Parathyroid adenoma (tissue), 2 donors: ENCODE measurements around the gene ITGA8.
A peak's percentile ranks its signal among the peaks of the same experiment; 100 is the strongest.
"Not testable (repeated sequence)": the region's sequence is repeated elsewhere in the genome, so short reads cannot be mapped to it uniquely, and the experiment has no call there.

Source experiments
- H2AFZ ChIP-seq: fragments of 300-600 bp; sonication (generic); one replicate; pipeline ENCODE4 v1.7.0; 2017; ENCODE audit warnings: antibody characterized with exemption, mild to moderate bottlenecking
- H3K27ac ChIP-seq: fragments of 300-600 bp; sonication (generic); one replicate; pipeline ENCODE4 v1.7.0; 2017
- H3K27me3 ChIP-seq: fragments of 300-600 bp; sonication (generic); one replicate; pipeline ENCODE4 v1.7.0; 2017; ENCODE audit warnings: low read length; ENCODE audit not compliant: control insufficient read depth, insufficient read depth
- H3K36me3 ChIP-seq: fragments of 300-600 bp; sonication (generic); one replicate; pipeline ENCODE4 v1.7.0; 2017; ENCODE audit warnings: low read length; ENCODE audit not compliant: control insufficient read depth, insufficient read depth
- H3K4me1 ChIP-seq: fragments of 300-600 bp; sonication (generic); one replicate; pipeline ENCODE4 v1.7.0; 2017; ENCODE audit warnings: control low read depth
- H3K4me2 ChIP-seq: fragments of 300-600 bp; sonication (generic); one replicate; pipeline ENCODE4 v1.7.0; 2017; ENCODE audit warnings: low read length
- H3K4me3 ChIP-seq: fragments of 300-600 bp; sonication (generic); one replicate; pipeline ENCODE4 v1.7.0; 2017; ENCODE audit warnings: low read depth, low read length
- H3K79me2 ChIP-seq: fragments of 300-600 bp; sonication (generic); one replicate; pipeline ENCODE4 v1.7.0; 2017; ENCODE audit warnings: control low read depth
- H3K9ac ChIP-seq: fragments of 300-600 bp; sonication (generic); one replicate; pipeline ENCODE4 v1.7.0; 2017; ENCODE audit warnings: mild to moderate bottlenecking
- H3K9me3 ChIP-seq: fragments of 300-600 bp; sonication (generic); one replicate; pipeline ENCODE4 v1.7.0; 2017; ENCODE audit warnings: low read length; ENCODE audit not compliant: control insufficient read depth
- CTCF ChIP-seq: fragments of 300-600 bp; sonication (generic); IDR thresholded peaks from one replicate; pipeline ENCODE4 v1.7.0; 2017; ENCODE audit warnings: antibody characterized with exemption, mild to moderate bottlenecking
- donor health status: primary hyperparathyroidism.

ITGA8 gene

GRCh38 chr10:15719899-15720634 lies at the start of gene ITGA8:
TSS of gene ITGA8 (minus strand) at chr10:15719922. CDS start at chr10:15719771, 151 bp downstream.
- peak within 1 kb of the TSS; percentile 80 for H2AFZ ChIP-seq
- H3K79me2 ChIP-seq, result no peaks in the 10 kb centered on the region
- H3K27me3 ChIP-seq, result no peaks in the 10 kb centered on the region
- H3K27ac ChIP-seq, result peak within 1 kb of the TSS; percentile 53
- H3K4me3 ChIP-seq, result peak within 1 kb of the TSS; percentile 80
- H3K9me3 ChIP-seq, result no peaks in the 10 kb centered on the region
- no peaks in the 10 kb centered on the region for H3K36me3 ChIP-seq
- no peaks in the 10 kb centered on the region for H3K4me1 ChIP-seq
- TF ChIP-seq CTCF, result peak; percentile 59
- no peak within 1 kb of the TSS for H3K9ac ChIP-seq
- H3K4me2 ChIP-seq, result peak within 1 kb of the TSS; percentile 57

GRCh38 chr10:15764892-15765454 lies 45.3 kb upstream of the ITGA8 start:
- Histone ChIP-seq H3K79me2 (no peaks in the 10 kb centered on the region), H3K4me1 (no peaks in the 10 kb centered on the region), H2AFZ (no peak overlapping the region), H3K36me3 (no peaks in the 10 kb centered on the region), H3K9ac (no peak overlapping the region), H3K27ac (no peak overlapping the region), H3K9me3 (no peaks in the 10 kb centered on the region), H3K27me3 (no peaks in the 10 kb centered on the region), H3K4me2 (no peak overlapping the region), H3K4me3 (no peak overlapping the region)
- TF ChIP-seq CTCF, result no peak

GRCh38 chr10:15763006-15763405 lies 43.3 kb upstream of the ITGA8 start:
- H3K27me3 ChIP-seq, result no peaks in the 10 kb centered on the region
- H3K36me3 ChIP-seq, result no peaks in the 10 kb centered on the region
- no peak overlapping the region for H2AFZ ChIP-seq
- no peak overlapping the region for H3K9ac ChIP-seq
- no peak overlapping the region for H3K27ac ChIP-seq
- no peak overlapping the region for H3K4me3 ChIP-seq
- H3K4me2 ChIP-seq, result no peak overlapping the region
- H3K4me1 ChIP-seq, result no peaks in the 10 kb centered on the region
- H3K9me3 ChIP-seq, result no peaks in the 10 kb centered on the region
- TF ChIP-seq CTCF, result no peak
- no peaks in the 10 kb centered on the region for H3K79me2 ChIP-seq

GRCh38 chr10:15762239-15762638 lies 42.5 kb upstream of the ITGA8 start:
- not testable (repeated sequence) for H3K9me3 ChIP-seq, H3K4me3 ChIP-seq, H3K27ac ChIP-seq, H2AFZ ChIP-seq, H3K9ac ChIP-seq, H3K4me2 ChIP-seq, H3K36me3 ChIP-seq, H3K4me1 ChIP-seq, H3K79me2 ChIP-seq, H3K27me3 ChIP-seq

- not testable (repeated sequence) for H3K79me2 ChIP-seq, H2AFZ ChIP-seq, H3K27me3 ChIP-seq, H3K9ac ChIP-seq, H3K27ac ChIP-seq, H3K4me2 ChIP-seq, H3K36me3 ChIP-seq, H3K4me1 ChIP-seq, H3K4me3 ChIP-seq, H3K9me3 ChIP-seq
Observed at GRCh38 chr10:15761224-15761623, 41.5 kb upstream of the ITGA8 start.
